Left ventricle myocardium inferior (tissue), 1 donor: ENCODE results near the gene LRMDA. TPM values are rescaled to one million over a fixed set of nuclear protein-coding genes. Genes with fewer than 3 reads are reported as not detected.

Source experiments
- DNase-seq: peaks from one replicate; pipeline ENCODE4 v3.0.0-alpha.2; 2020
- H3K27ac ChIP-seq: fragments of 200-600 bp; replicated peaks from 2 replicates; pipeline ENCODE4 v1.8.0; 2021
- H3K27me3 ChIP-seq: fragments of 200-600 bp; 2 replicates; pipeline ENCODE4 v1.8.0; 2021; ENCODE audit warnings: low read depth
- H3K36me3 ChIP-seq: fragments of 200-600 bp; 2 replicates; pipeline ENCODE4 v1.8.0; 2021
- H3K4me1 ChIP-seq: fragments of 200-600 bp; 2 replicates; pipeline ENCODE4 v1.8.0; 2021
- H3K4me3 ChIP-seq: fragments of 200-600 bp; 2 replicates; pipeline ENCODE4 v1.8.0; 2021; ENCODE audit warnings: mild to moderate bottlenecking, moderate library complexity
- H3K9me3 ChIP-seq: fragments of 200-600 bp; replicated peaks from 2 replicates; pipeline ENCODE4 v1.8.0; 2021
- intact Hi-C: fragments of 100-400 bp; cut with micrococcal nuclease; formaldehyde crosslinking; loops from one replicate; pipeline ENCODE4 v1.11.0; 2022
- total RNA-seq: library from RNA; stranded (reverse); fragmentation: NEBNext Ultra II Directional; extraction: Animal tissue kit (Norgen Biotek cat#: 25700); gene quantifications from one replicate; pipeline ENCODE4 v1.2.1, GENCODE V29; 2021
- TF ChIP-seq, protein P1 (sequence below): fragments of 200-600 bp; IDR thresholded peaks from 2 replicates; pipeline ENCODE4 v1.8.0; 2021; ENCODE audit warnings: antibody characterized with exemption, mild to moderate bottlenecking, borderline replicate concordance
- donor health status: DM: no; HTN: yes; CAD: no; lungs with severe emphysema.

LRMDA gene
- total RNA-seq, 1 donor from 2014 or later, result 18.7 TPM

DNA sequence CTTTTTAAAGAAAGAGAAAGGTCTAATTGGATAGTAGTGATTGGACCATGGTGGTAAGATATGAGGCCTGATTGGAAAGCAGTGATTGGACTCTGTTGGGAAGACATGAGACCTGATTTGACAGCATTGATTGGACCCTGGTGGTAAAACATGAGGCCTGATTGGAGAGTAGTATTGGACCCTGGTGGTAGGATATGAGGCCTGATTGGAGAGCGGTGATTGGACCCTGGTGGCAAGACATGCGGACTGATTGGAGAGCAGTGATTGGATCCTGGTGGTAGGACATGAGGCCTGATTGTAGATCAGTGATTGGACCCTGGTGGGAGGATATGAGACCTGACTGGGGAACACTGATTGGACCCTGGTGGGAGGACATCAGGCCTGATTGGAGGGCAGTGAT, 444.3 kb downstream of the LRMDA start:
- H3K4me1 ChIP-seq, result peaks cover 5% of the 10 kb centered on the region
- no peaks in the 10 kb centered on the region for H3K27me3 ChIP-seq
- no peaks in the 10 kb centered on the region for H3K9me3 ChIP-seq
- no peak for DNase-seq
- H3K4me3 ChIP-seq, result no peak overlapping the region
- no peak overlapping the region for H3K27ac ChIP-seq
- intact Hi-C loops, result no loop called here
- H3K36me3 ChIP-seq, result no peaks in the 10 kb centered on the region
- TF ChIP-seq, protein P1, sequence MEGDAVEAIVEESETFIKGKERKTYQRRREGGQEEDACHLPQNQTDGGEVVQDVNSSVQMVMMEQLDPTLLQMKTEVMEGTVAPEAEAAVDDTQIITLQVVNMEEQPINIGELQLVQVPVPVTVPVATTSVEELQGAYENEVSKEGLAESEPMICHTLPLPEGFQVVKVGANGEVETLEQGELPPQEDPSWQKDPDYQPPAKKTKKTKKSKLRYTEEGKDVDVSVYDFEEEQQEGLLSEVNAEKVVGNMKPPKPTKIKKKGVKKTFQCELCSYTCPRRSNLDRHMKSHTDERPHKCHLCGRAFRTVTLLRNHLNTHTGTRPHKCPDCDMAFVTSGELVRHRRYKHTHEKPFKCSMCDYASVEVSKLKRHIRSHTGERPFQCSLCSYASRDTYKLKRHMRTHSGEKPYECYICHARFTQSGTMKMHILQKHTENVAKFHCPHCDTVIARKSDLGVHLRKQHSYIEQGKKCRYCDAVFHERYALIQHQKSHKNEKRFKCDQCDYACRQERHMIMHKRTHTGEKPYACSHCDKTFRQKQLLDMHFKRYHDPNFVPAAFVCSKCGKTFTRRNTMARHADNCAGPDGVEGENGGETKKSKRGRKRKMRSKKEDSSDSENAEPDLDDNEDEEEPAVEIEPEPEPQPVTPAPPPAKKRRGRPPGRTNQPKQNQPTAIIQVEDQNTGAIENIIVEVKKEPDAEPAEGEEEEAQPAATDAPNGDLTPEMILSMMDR, result no peak

- Histone ChIP-seq H3K4me1 (peaks cover 5% of the 10 kb centered on the region), H3K27ac (no peak overlapping the region), H3K9me3 (no peaks in the 10 kb centered on the region), H3K27me3 (no peaks in the 10 kb centered on the region), H3K36me3 (no peaks in the 10 kb centered on the region), H3K4me3 (no peak overlapping the region)
- TF ChIP-seq, protein P1, result no peak
- intact Hi-C loops, result no loop called here
- DNase-seq, result no peak
These were observed 445.3 kb downstream of the LRMDA start for GRCh38 chr10:75876710-75877109.

DNA sequence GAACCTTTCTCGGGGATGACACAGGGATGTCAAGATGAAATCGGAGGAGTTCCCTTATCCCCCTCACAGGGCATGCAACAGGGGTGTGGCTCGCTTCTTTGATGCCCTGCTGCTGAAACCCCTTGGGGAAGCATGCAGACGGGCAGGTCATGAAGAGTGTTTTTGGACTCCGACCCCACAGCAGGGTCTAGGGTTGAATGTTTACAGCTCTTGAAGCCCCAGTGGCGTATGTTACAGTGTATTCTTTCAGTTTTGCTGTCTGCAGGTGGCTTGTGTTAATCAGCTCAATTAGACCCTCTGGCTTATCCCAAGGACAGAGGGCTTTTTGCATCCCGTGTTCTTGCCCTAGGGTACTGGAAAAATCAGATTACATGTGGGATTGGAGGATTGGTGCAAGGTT, 446.5 kb downstream of the LRMDA start:
- intact Hi-C loops, result no loop called here
- no peak overlapping the region for H3K4me3 ChIP-seq
- no peak for DNase-seq
- no peaks in the 10 kb centered on the region for H3K27me3 ChIP-seq
- H3K4me1 ChIP-seq, result peaks cover 5% of the 10 kb centered on the region
- no peaks in the 10 kb centered on the region for H3K36me3 ChIP-seq
- H3K9me3 ChIP-seq, result no peaks in the 10 kb centered on the region
- H3K27ac ChIP-seq, result no peak overlapping the region
- TF ChIP-seq, protein P1, result no peak

GRCh38 chr10:75878586-75878985, 447.2 kb downstream of the LRMDA start:
- TF ChIP-seq, protein P1, result no peak
- H3K4me3 ChIP-seq, result no peak overlapping the region
- intact Hi-C loops, result no loop called here
- H3K36me3 ChIP-seq, result no peaks in the 10 kb centered on the region
- peaks cover 5% of the 10 kb centered on the region for H3K4me1 ChIP-seq
- H3K27ac ChIP-seq, result no peak overlapping the region
- no peaks in the 10 kb centered on the region for H3K27me3 ChIP-seq
- H3K9me3 ChIP-seq, result no peaks in the 10 kb centered on the region
- DNase-seq, result no peak

DNA sequence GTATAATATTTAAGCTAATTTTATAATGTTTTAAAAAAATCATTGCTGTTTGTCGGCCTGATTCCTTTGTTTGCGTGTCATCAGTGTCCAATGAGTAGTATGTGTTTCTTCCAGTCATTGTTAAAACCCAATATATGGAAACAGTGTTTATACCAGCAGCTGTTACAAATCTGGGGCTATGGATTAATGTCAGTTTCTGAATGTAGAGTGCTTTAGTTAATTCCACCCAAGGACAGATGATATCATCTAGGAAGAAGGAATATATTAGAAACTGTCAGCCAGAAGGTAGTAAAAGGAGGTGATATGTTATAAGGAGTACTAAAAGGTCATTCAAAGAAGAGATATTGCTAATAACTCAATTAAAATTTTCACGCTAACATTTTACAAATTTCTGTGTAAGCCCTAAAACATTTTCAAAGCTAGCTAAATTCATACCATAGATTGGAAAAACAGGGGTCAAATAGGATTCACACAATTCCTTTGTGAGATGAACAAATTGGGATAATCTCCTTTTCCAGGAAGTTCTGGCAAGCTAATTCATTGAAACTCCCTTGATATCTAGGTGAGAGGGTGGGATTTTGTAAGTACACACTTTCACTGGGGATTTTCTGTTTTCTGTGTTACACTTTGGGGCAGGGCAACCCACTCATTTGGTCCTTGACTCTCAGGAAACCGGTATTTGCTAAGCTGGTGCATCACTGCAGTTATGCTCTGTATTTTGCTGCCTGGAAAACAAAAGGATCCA, 448.8 kb downstream of the LRMDA start:
- intact Hi-C loops, result no loop called here
- Histone ChIP-seq H3K27ac (no peak overlapping the region), H3K4me1 (peaks cover 5% of the 10 kb centered on the region), H3K27me3 (no peaks in the 10 kb centered on the region), H3K4me3 (no peak overlapping the region), H3K36me3 (no peaks in the 10 kb centered on the region), H3K9me3 (no peaks in the 10 kb centered on the region)
- TF ChIP-seq, protein P1, result no peak
- no peak for DNase-seq
